Measurements from ENCODE around the gene GPC4.
"Not testable (repeated sequence)": the region's sequence is repeated elsewhere in the genome, so short reads cannot be mapped to it uniquely, and the experiment has no call there.

Gene GPC4

GRCh38 chrX:133335027-133335426 lies 80.3 kb downstream of the GPC4 start:
- DNase-seq (ENCODE audit: low read depth, low spot score): no peak
- Histone ChIP-seq H3K4me1 (ENCODE audit: control insufficient read depth, insufficient read depth, low read length) (no peaks in the 10 kb centered on the region), H3K4me3 (ENCODE audit: low read length) (no peak overlapping the region), H3K27me3 (ENCODE audit: control insufficient read depth, insufficient read depth, low read length) (no peaks in the 10 kb centered on the region), H3K9me3 (ENCODE audit: control insufficient read depth, insufficient read depth, low read length) (no peaks in the 10 kb centered on the region), H3K36me3 (ENCODE audit: control insufficient read depth, insufficient read depth, low read length) (no peaks in the 10 kb centered on the region), H3K27ac (ENCODE audit: low read length) (no peak overlapping the region)
- WGBS (ENCODE audit: insufficient coverage, insufficient read length): no CpG with 5 or more reads among the region's 2 CpGs

- no peak overlapping the region for H3K27ac ChIP-seq (ENCODE audit: low read length)
- no peaks in the 10 kb centered on the region for H3K36me3 ChIP-seq (ENCODE audit: control insufficient read depth, insufficient read depth, low read length)
- no CpG with 5 or more reads among the region's 4 CpGs for WGBS (ENCODE audit: insufficient coverage, insufficient read length)
- no peak for DNase-seq (ENCODE audit: low read depth, low spot score)
- no peaks in the 10 kb centered on the region for H3K9me3 ChIP-seq (ENCODE audit: control insufficient read depth, insufficient read depth, low read length)
- no peak overlapping the region for H3K4me3 ChIP-seq (ENCODE audit: low read length)
- no peaks in the 10 kb centered on the region for H3K4me1 ChIP-seq (ENCODE audit: control insufficient read depth, insufficient read depth, low read length)
- H3K27me3 ChIP-seq (ENCODE audit: control insufficient read depth, insufficient read depth, low read length): no peaks in the 10 kb centered on the region
Observed at GRCh38 chrX:133333154-133333750, 82.0 kb downstream of the GPC4 start.

GRCh38 chrX:133332737-133333136 lies 82.6 kb downstream of the GPC4 start:
- Histone ChIP-seq H3K27ac (ENCODE audit: low read length) (no peak overlapping the region), H3K4me3 (ENCODE audit: low read length) (no peak overlapping the region), H3K36me3 (ENCODE audit: control insufficient read depth, insufficient read depth, low read length) (no peaks in the 10 kb centered on the region), H3K4me1 (ENCODE audit: control insufficient read depth, insufficient read depth, low read length) (no peaks in the 10 kb centered on the region), H3K9me3 (ENCODE audit: control insufficient read depth, insufficient read depth, low read length) (no peaks in the 10 kb centered on the region), H3K27me3 (ENCODE audit: control insufficient read depth, insufficient read depth, low read length) (no peaks in the 10 kb centered on the region)
- WGBS (ENCODE audit: insufficient coverage, insufficient read length): no CpG with 5 or more reads among the region's 4 CpGs
- no peak for DNase-seq (ENCODE audit: low read depth, low spot score)

DNA sequence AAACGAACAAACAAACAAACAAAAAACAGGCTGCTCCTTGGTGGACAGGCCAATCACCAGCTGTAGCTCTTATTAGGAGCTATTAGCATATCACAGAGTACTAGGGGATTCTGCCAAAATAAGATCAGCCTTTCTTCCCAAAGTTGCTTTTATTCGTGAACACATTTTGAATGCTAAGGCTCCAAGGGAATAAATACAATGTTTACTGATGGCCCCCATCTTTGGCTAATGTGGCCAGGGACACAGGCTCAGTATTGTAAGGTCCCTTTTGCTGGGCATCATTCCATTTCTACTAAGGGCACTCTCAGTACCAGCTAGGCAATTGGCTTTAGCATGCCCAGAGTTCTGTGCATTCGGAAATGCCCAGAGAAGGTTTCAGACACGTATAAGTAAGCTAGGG lies 84.3 kb downstream of the GPC4 start:
- Histone ChIP-seq H3K27ac (ENCODE audit: low read length) (no peak overlapping the region), H3K4me1 (ENCODE audit: control insufficient read depth, insufficient read depth, low read length) (no peaks in the 10 kb centered on the region; the same call in 1 of the 2 replicates), H3K9me3 (ENCODE audit: control insufficient read depth, insufficient read depth, low read length) (no peaks in the 10 kb centered on the region), H3K27me3 (ENCODE audit: control insufficient read depth, insufficient read depth, low read length) (no peaks in the 10 kb centered on the region), H3K4me3 (ENCODE audit: low read length) (no peak overlapping the region), H3K36me3 (ENCODE audit: control insufficient read depth, insufficient read depth, low read length) (no peaks in the 10 kb centered on the region)
- no CpG with 5 or more reads among the region's 4 CpGs for WGBS (ENCODE audit: insufficient coverage, insufficient read length)
- no peak for DNase-seq (ENCODE audit: low read depth, low spot score)

DNA sequence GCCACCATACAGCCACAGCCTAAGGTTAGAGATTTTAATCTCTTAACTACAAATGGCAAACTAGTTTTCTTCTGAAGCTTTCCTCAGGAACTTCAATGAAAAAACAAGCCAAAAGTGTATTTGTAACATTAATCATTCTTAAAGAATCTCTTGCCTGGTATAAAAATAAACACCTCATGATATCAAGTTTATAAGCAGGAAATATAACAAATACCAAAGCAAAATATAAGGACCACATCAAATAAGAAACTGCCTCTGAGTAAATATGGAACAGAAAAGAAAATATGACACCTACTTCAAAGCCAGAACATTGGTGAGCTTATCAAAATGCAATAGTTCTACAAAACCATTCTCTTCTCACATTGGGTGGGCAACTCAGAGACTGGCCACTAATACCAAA lies 89.9 kb downstream of the GPC4 start:
- Histone ChIP-seq H3K4me3 (ENCODE audit: low read length) (no peak overlapping the region), H3K4me1 (ENCODE audit: control insufficient read depth, insufficient read depth, low read length) (no peaks in the 10 kb centered on the region; the same call in 1 of the 2 replicates), H3K9me3 (ENCODE audit: control insufficient read depth, insufficient read depth, low read length) (no peaks in the 10 kb centered on the region), H3K36me3 (ENCODE audit: control insufficient read depth, insufficient read depth, low read length) (no peaks in the 10 kb centered on the region), H3K27ac (ENCODE audit: low read length) (no peak overlapping the region), H3K27me3 (ENCODE audit: control insufficient read depth, insufficient read depth, low read length) (no peaks in the 10 kb centered on the region)
- no peak for DNase-seq (ENCODE audit: low read depth, low spot score)

DNA sequence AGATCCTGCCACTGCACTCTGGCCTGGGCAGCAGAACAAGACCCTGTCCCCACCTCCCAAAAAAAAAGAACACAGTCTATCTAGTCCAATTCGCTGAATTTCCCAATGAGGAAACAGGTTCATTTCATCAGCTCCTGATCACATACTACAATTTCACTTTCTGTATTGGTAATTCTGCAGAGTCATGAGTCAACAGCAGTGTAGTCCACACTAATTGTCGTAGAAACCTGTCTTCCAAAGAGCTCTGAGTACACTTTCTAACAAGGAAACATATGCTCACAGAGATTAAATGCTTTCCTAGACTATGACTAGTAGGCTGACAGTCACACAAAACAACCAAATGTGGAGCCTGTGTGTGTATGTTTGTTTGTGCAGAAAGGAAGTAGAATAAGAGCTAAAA lies 91.9 kb downstream of the GPC4 start:
- no peak for DNase-seq (ENCODE audit: low read depth, low spot score)
- Histone ChIP-seq H3K27me3 (ENCODE audit: control insufficient read depth, insufficient read depth, low read length) (no peaks in the 10 kb centered on the region), H3K9me3 (ENCODE audit: control insufficient read depth, insufficient read depth, low read length) (no peaks in the 10 kb centered on the region), H3K27ac (ENCODE audit: low read length) (no peak overlapping the region), H3K4me1 (ENCODE audit: control insufficient read depth, insufficient read depth, low read length) (no peaks in the 10 kb centered on the region; the same call in 1 of the 2 replicates), H3K4me3 (ENCODE audit: low read length) (no peak overlapping the region), H3K36me3 (ENCODE audit: control insufficient read depth, insufficient read depth, low read length) (no peaks in the 10 kb centered on the region)
- WGBS (ENCODE audit: insufficient coverage, insufficient read length): no CpG with 5 or more reads among the region's 2 CpGs

- not testable (repeated sequence) for H3K27ac ChIP-seq (ENCODE audit: low read length); H3K27me3 ChIP-seq (ENCODE audit: control insufficient read depth, insufficient read depth, low read length); H3K4me3 ChIP-seq (ENCODE audit: low read length); H3K36me3 ChIP-seq (ENCODE audit: control insufficient read depth, insufficient read depth, low read length); DNase-seq (ENCODE audit: low read depth, low spot score); H3K9me3 ChIP-seq (ENCODE audit: control insufficient read depth, insufficient read depth, low read length); H3K4me1 ChIP-seq (ENCODE audit: control insufficient read depth, insufficient read depth, low read length)
- WGBS (ENCODE audit: insufficient coverage, insufficient read length): no CpG with 5 or more reads among the region's 9 CpGs
Observed at GRCh38 chrX:133322269-133322668, 93.0 kb downstream of the GPC4 start.

DNA sequence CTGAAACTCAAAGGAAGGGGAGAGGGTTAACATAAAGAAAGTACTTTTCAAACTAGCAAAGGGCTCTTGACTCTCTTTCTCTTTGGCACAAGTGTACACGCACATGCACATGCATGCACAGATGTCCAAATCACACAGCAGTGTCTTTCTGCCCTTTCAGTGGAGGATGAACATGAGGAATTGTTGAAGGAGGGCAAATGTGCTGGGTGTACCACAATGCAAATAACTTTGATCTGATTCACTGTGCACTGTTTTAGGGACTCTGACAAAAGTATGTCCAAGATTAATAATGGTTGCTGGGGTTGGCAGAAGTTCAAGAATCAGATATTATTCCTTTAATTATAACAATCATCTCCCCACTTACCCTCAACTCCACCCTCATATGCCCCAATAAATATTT lies 93.8 kb downstream of the GPC4 start:
- no CpG with 5 or more reads among the region's 1 CpG for WGBS (ENCODE audit: insufficient coverage, insufficient read length)
- H3K4me3 ChIP-seq (ENCODE audit: low read length): no peak overlapping the region
- no peak for DNase-seq (ENCODE audit: low read depth, low spot score)
- no peaks in the 10 kb centered on the region for H3K27me3 ChIP-seq (ENCODE audit: control insufficient read depth, insufficient read depth, low read length)
- no peaks in the 10 kb centered on the region for H3K9me3 ChIP-seq (ENCODE audit: control insufficient read depth, insufficient read depth, low read length)
- H3K36me3 ChIP-seq (ENCODE audit: control insufficient read depth, insufficient read depth, low read length): no peaks in the 10 kb centered on the region
- H3K4me1 ChIP-seq (ENCODE audit: control insufficient read depth, insufficient read depth, low read length): no peaks in the 10 kb centered on the region; the same call in 1 of the 2 replicates
- H3K27ac ChIP-seq (ENCODE audit: low read length): no peak overlapping the region

- Histone ChIP-seq H3K36me3 (ENCODE audit: control insufficient read depth, insufficient read depth, low read length) (no peaks in the 10 kb centered on the region), H3K9me3 (ENCODE audit: control insufficient read depth, insufficient read depth, low read length) (no peaks in the 10 kb centered on the region), H3K27me3 (ENCODE audit: control insufficient read depth, insufficient read depth, low read length) (no peaks in the 10 kb centered on the region), H3K4me3 (ENCODE audit: low read length) (no peak overlapping the region), H3K27ac (ENCODE audit: low read length) (no peak overlapping the region), H3K4me1 (ENCODE audit: control insufficient read depth, insufficient read depth, low read length) (no peaks in the 10 kb centered on the region)
- no peak for DNase-seq (ENCODE audit: low read depth, low spot score)
Observed at GRCh38 chrX:133314281-133314680, 101.0 kb downstream of the GPC4 start.

GRCh38 chrX:133308499-133308897 lies 106.8 kb downstream of the GPC4 start:
- Histone ChIP-seq H3K4me3 (ENCODE audit: low read length) (no peak overlapping the region), H3K4me1 (ENCODE audit: control insufficient read depth, insufficient read depth, low read length) (peaks cover 2% of the 10 kb centered on the region; the same call in 1 of the 2 replicates), H3K27me3 (ENCODE audit: control insufficient read depth, insufficient read depth, low read length) (no peaks in the 10 kb centered on the region), H3K27ac (ENCODE audit: low read length) (no peak overlapping the region), H3K36me3 (ENCODE audit: control insufficient read depth, insufficient read depth, low read length) (peaks cover 12% of the 10 kb centered on the region; the same call in 1 of the 2 replicates), H3K9me3 (ENCODE audit: control insufficient read depth, insufficient read depth, low read length) (no peaks in the 10 kb centered on the region)
- WGBS (ENCODE audit: insufficient coverage, insufficient read length): no CpG with 5 or more reads among the region's 5 CpGs
- DNase-seq (ENCODE audit: low read depth, low spot score): no peak

Data from iPS DF 6.9 (cell line).